Mesenchymal stem cell (in vitro differentiated cells and primary cell): ENCODE results near the gene REL.

Source experiments
- DNase-seq: peaks from one replicate; pipeline ENCODE4 v3.0.0-alpha.2; 2013
- H2AFZ ChIP-seq: one replicate; pipeline ENCODE4 v1.6.1; 2013; ENCODE audit warnings: low read depth, mild to moderate bottlenecking, control low read depth, inconsistent platforms, low read length, moderate library complexity
- H2AK5ac ChIP-seq: 2 replicates; pipeline ENCODE4 v1.6.1; 2013; ENCODE audit warnings: low read length, moderate library complexity, mild to moderate bottlenecking, inconsistent platforms; ENCODE audit not compliant: severe bottlenecking
- H2BK120ac ChIP-seq: one replicate; pipeline ENCODE4 v1.6.1; 2013; ENCODE audit warnings: low read depth, mild to moderate bottlenecking, inconsistent platforms, low read length, moderate library complexity
- H2BK12ac ChIP-seq, 2 experiments: one replicate each; pipeline ENCODE4 v1.6.1; 2013; ENCODE audit warnings: inconsistent platforms in 2 of 2, low read length in 2 of 2, mild to moderate bottlenecking in 2 of 2, moderate library complexity in 2 of 2, control low read depth in 1 of 2
- H2BK15ac ChIP-seq: one replicate; pipeline ENCODE4 v1.6.1; 2013; ENCODE audit warnings: mild to moderate bottlenecking, low read depth, inconsistent platforms; ENCODE audit not compliant: poor library complexity, severe bottlenecking
- H2BK5ac ChIP-seq: 2 replicates; pipeline ENCODE4 v1.6.1; 2013; ENCODE audit warnings: low read depth, mild to moderate bottlenecking, low read length, control low read depth, inconsistent platforms; ENCODE audit not compliant: poor library complexity, severe bottlenecking
- H3K14ac ChIP-seq, 2 experiments: one replicate each; pipeline ENCODE4 v1.6.1; 2013; ENCODE audit warnings: inconsistent platforms in 2 of 2, low read length in 2 of 2, control low read depth in 1 of 2, mild to moderate bottlenecking in 1 of 2, moderate library complexity in 1 of 2
- H3K18ac ChIP-seq, 2 experiments: one replicate each; pipeline ENCODE4 v1.6.1; 2013; ENCODE audit warnings: inconsistent platforms in 2 of 2, low read length in 2 of 2, control low read depth in 1 of 2, low read depth in 1 of 2, mild to moderate bottlenecking in 1 of 2
- H3K23ac ChIP-seq, 2 experiments: one replicate each; pipeline ENCODE4 v1.6.1; 2013; ENCODE audit warnings: inconsistent platforms in 2 of 2, low read length in 2 of 2, mild to moderate bottlenecking in 2 of 2, moderate library complexity in 2 of 2, control low read depth in 1 of 2
- H3K27ac ChIP-seq: 2 replicates; pipeline ENCODE4 v1.5.1; 2013; ENCODE audit warnings: mild to moderate bottlenecking, moderate library complexity, low read length, control low read depth, inconsistent platforms; ENCODE audit not compliant: poor library complexity, severe bottlenecking
- H3K27me3 ChIP-seq, 2 experiments: 2 replicates each; pipeline versions ENCODE4 v1.6.1 to v1.7.0; 2013; ENCODE audit warnings: low read length in 2 of 2, mild to moderate bottlenecking in 2 of 2, moderate library complexity in 2 of 2, control low read depth in 1 of 2, inconsistent platforms in 1 of 2; ENCODE audit not compliant: control insufficient read depth in 1 of 2, insufficient read depth in 1 of 2
- H3K36me3 ChIP-seq, 2 experiments: 2 replicates each; pipeline versions ENCODE4 v1.6.1 to v1.7.0; 2013; ENCODE audit warnings: low read length in 2 of 2, control low read depth in 1 of 2, inconsistent platforms in 1 of 2, low read depth in 1 of 2, mild to moderate bottlenecking in 1 of 2; ENCODE audit not compliant: insufficient read depth in 2 of 2, control insufficient read depth in 1 of 2
- H3K4ac ChIP-seq, 2 experiments: one replicate each; pipeline ENCODE4 v1.6.1; 2013; ENCODE audit warnings: inconsistent platforms in 2 of 2, low read length in 2 of 2, mild to moderate bottlenecking in 2 of 2, moderate library complexity in 2 of 2, control low read depth in 1 of 2, low read depth in 1 of 2
- H3K4me1 ChIP-seq: 2 replicates; pipeline ENCODE4 v1.6.1; 2013; ENCODE audit warnings: low read depth, low read length, control low read depth; ENCODE audit not compliant: control insufficient read depth, insufficient read depth
- H3K4me2 ChIP-seq: 2 replicates; pipeline ENCODE4 v1.6.1; 2013; ENCODE audit warnings: low read length, mild to moderate bottlenecking, inconsistent platforms; ENCODE audit not compliant: poor library complexity, severe bottlenecking
- H3K4me3 ChIP-seq, 2 experiments: 2 replicates each; pipeline versions ENCODE4 v1.5.1 to v1.7.0; 2013; ENCODE audit warnings: low read length in 2 of 2, mild to moderate bottlenecking in 2 of 2, control low read depth in 1 of 2, low read depth in 1 of 2; ENCODE audit not compliant: insufficient read depth in 1 of 2
- H3K79me1 ChIP-seq: replicated peaks from 2 replicates; pipeline ENCODE4 v1.6.1; 2013; ENCODE audit warnings: mild to moderate bottlenecking, control low read depth, low read length, inconsistent platforms; ENCODE audit not compliant: poor library complexity, severe bottlenecking
- H3K9ac ChIP-seq: 2 replicates; pipeline ENCODE4 v1.7.0; 2013; ENCODE audit warnings: mild to moderate bottlenecking, low read length, moderate library complexity
- H3K9me3 ChIP-seq: 2 replicates; pipeline ENCODE4 v1.7.0; 2013; ENCODE audit warnings: mild to moderate bottlenecking, low read length; ENCODE audit not compliant: control insufficient read depth
- H4K8ac ChIP-seq: one replicate; pipeline ENCODE4 v1.6.1; 2013; ENCODE audit warnings: inconsistent platforms, mild to moderate bottlenecking, low read length, moderate library complexity
- H4K91ac ChIP-seq: one replicate; pipeline ENCODE4 v1.6.1; 2013; ENCODE audit warnings: mild to moderate bottlenecking, low read length, inconsistent platforms
- WGBS: methylation state at CpG from one replicate; pipeline ENCODE4 v1.1.7; 2013; ENCODE audit warnings: mixed read lengths; 5-methylcytosine and 5-hydroxymethylcytosine counted together

REL gene

GRCh38 chr2:60954139-60954538 lies 72.8 kb downstream of the REL start:
- H2BK5ac ChIP-seq = no peak overlapping the region
- no peak overlapping the region for H2AFZ ChIP-seq
- 41% methylated on average over 2 of the region's 2 CpGs for WGBS

GRCh38 chr2:60957224-60957623 lies 75.8 kb downstream of the REL start:
- no peak overlapping the region for H3K14ac ChIP-seq
- H3K36me3 ChIP-seq = peaks cover 6 to 16% of the 10 kb centered on the region in 2 experiments
- H4K91ac ChIP-seq = no peak overlapping the region
- no peaks in the 10 kb centered on the region for H3K9me3 ChIP-seq
- no peak overlapping the region for H3K4me2 ChIP-seq
- H3K18ac ChIP-seq = no peak overlapping the region
- H3K4me3 ChIP-seq = no peak overlapping the region
- H2AK5ac ChIP-seq = no peak overlapping the region
- H3K27me3 ChIP-seq = no peaks in the 10 kb centered on the region
- no peak overlapping the region for H3K4ac ChIP-seq
- H4K8ac ChIP-seq = no peak overlapping the region
- H3K23ac ChIP-seq = no peak overlapping the region
- H3K79me1 ChIP-seq = no peaks in the 10 kb centered on the region
- H2BK15ac ChIP-seq = no peak overlapping the region
- no peak overlapping the region for H2BK12ac ChIP-seq
- H2BK120ac ChIP-seq = no peak overlapping the region
- no peak overlapping the region for H2BK5ac ChIP-seq
- 94% methylated on average over 8 of the region's 8 CpGs for WGBS
- peaks cover 3% of the 10 kb centered on the region for H3K4me1 ChIP-seq
- no peak overlapping the region for H3K27ac ChIP-seq
- no peak overlapping the region for H3K9ac ChIP-seq
- H2AFZ ChIP-seq = no peak overlapping the region
- no peak for DNase-seq

More at GRCh38 chr2:60954139-60954538, 72.8 kb downstream of the REL start:
- H3K27ac ChIP-seq = no peak overlapping the region
- H3K79me1 ChIP-seq = no peaks in the 10 kb centered on the region
- no peak overlapping the region for H3K23ac ChIP-seq
- no peak overlapping the region for H3K18ac ChIP-seq
- H3K4me1 ChIP-seq = peaks cover 2% of the 10 kb centered on the region
- H2AK5ac ChIP-seq = no peak overlapping the region
- H2BK15ac ChIP-seq = no peak overlapping the region
- H2BK120ac ChIP-seq = no peak overlapping the region
- no peak overlapping the region for H4K8ac ChIP-seq
- H3K9me3 ChIP-seq = no peaks in the 10 kb centered on the region
- H3K36me3 ChIP-seq = peaks cover 2 to 19% of the 10 kb centered on the region in 2 experiments
- H3K14ac ChIP-seq = no peak overlapping the region
- no peak for DNase-seq
- H2BK12ac ChIP-seq = no peak overlapping the region
- no peak overlapping the region for H3K4me3 ChIP-seq
- H3K4me2 ChIP-seq = no peak overlapping the region
- no peak overlapping the region for H3K4ac ChIP-seq
- no peak overlapping the region for H3K9ac ChIP-seq
- no peaks in the 10 kb centered on the region for H3K27me3 ChIP-seq
- no peak overlapping the region for H4K91ac ChIP-seq

- Histone ChIP-seq H3K36me3 (peaks cover 4 to 15% of the 10 kb centered on the region in 2 experiments), H2BK120ac (no peak overlapping the region), H3K14ac (no peak overlapping the region), H3K4me2 (no peak overlapping the region), H3K18ac (no peak overlapping the region), H2BK15ac (no peak overlapping the region), H3K23ac (no peak overlapping the region), H3K27ac (no peak overlapping the region), H3K9me3 (no peaks in the 10 kb centered on the region), H4K91ac (no peak overlapping the region), H3K9ac (no peak overlapping the region), H2AFZ (no peak overlapping the region), H3K79me1 (no peaks in the 10 kb centered on the region), H3K4me1 (peaks cover 3% of the 10 kb centered on the region), H2AK5ac (no peak overlapping the region), H3K27me3 (no peaks in the 10 kb centered on the region), H3K4me3 (no peak overlapping the region), H2BK12ac (no peak overlapping the region), H3K4ac (no peak overlapping the region), H2BK5ac (no peak overlapping the region), H4K8ac (no peak overlapping the region)
- WGBS = 92% methylated on average over 5 of the region's 5 CpGs
- DNase-seq = no peak
Observed at GRCh38 chr2:60957643-60958042, 76.3 kb downstream of the REL start.

- no peak overlapping the region for H2BK15ac ChIP-seq
- no peak overlapping the region for H3K14ac ChIP-seq
- H3K27me3 ChIP-seq = no peaks in the 10 kb centered on the region
- H3K4me1 ChIP-seq = peaks cover 3% of the 10 kb centered on the region
- H4K91ac ChIP-seq = no peak overlapping the region
- DNase-seq = no peak
- H3K9me3 ChIP-seq = no peaks in the 10 kb centered on the region
- no peak overlapping the region for H3K18ac ChIP-seq
- no peaks in the 10 kb centered on the region for H3K79me1 ChIP-seq
- no peak overlapping the region for H2BK120ac ChIP-seq
- no peak overlapping the region for H2AK5ac ChIP-seq
- no peak overlapping the region for H4K8ac ChIP-seq
- H3K9ac ChIP-seq = no peak overlapping the region
- no peak overlapping the region for H3K4me2 ChIP-seq
- H2BK12ac ChIP-seq = no peak overlapping the region
- no peak overlapping the region for H3K27ac ChIP-seq
- WGBS = 98% methylated on average over 3 of the region's 3 CpGs
- no peak overlapping the region for H2BK5ac ChIP-seq
- peaks cover 4 to 8% of the 10 kb centered on the region in 2 experiments for H3K36me3 ChIP-seq
- no peak overlapping the region for H3K4ac ChIP-seq
- no peak overlapping the region for H2AFZ ChIP-seq
- no peak overlapping the region for H3K4me3 ChIP-seq
- no peak overlapping the region for H3K23ac ChIP-seq
Observed at GRCh38 chr2:60958361-60958760, 77.0 kb downstream of the REL start.
